H1 (cell line): Measurements from ENCODE around the gene GPR87. TPM values are rescaled to one million over a fixed set of nuclear protein-coding genes. Genes with fewer than 3 reads are reported as not detected.

Source experiments
- ATF2 ChIP-seq: IDR thresholded peaks from 2 replicates; pipeline ENCODE4 v1.6.1; 2012; ENCODE audit warnings: low read length, inconsistent platforms
- EGR1 ChIP-seq: IDR thresholded peaks from 2 replicates; pipeline ENCODE4 v1.6.1; 2011; ENCODE audit warnings: low read depth, low read length, borderline replicate concordance
- KDM5A ChIP-seq: fragments of 200-600 bp; IDR thresholded peaks from 2 replicates; pipeline ENCODE4 v1.7.1; 2012; ENCODE audit warnings: mild to moderate bottlenecking, low read length, inconsistent platforms, mixed read lengths
- POLR2AphosphoS5 ChIP-seq: IDR thresholded peaks from 2 replicates; pipeline ENCODE4 v1.6.1; 2011; ENCODE audit warnings: low read depth, low read length
- SIRT6 ChIP-seq: IDR thresholded peaks from one replicate; pipeline ENCODE4 v1.7.1; 2012; ENCODE audit warnings: low read length, inconsistent platforms
- TBP ChIP-seq: IDR thresholded peaks from 2 replicates; pipeline ENCODE4 v1.6.1; 2011; ENCODE audit warnings: low read depth, low read length, improper control_type of control experiment
- polyA plus RNA-seq, 7 experiments: library from polyadenylated mRNA; depleted of rRNA in 3 of 7; stranded (reverse) in 5 of 7; unstranded in 2 of 7; fragments of >200 nt in 5 of 7; fragments of 200-250 nt in 2 of 7; gene quantifications; 1 replicate in 5 of 7; 2 replicates in 1 of 7; 4 replicates in 1 of 7; pipeline versions ENCODE4 v1.2.1 to v1.2.3, GENCODE V29; 2011 to 2013; ENCODE audit warnings: missing spikeins in 2 of 7, mixed read lengths in 2 of 7
- total RNA-seq: library from RNA; stranded (reverse); fragmentation: NEBNext Ultra II Directional; extraction: Animal tissue kit (Norgen Biotek cat#: 25700); gene quantifications from 2 replicates; pipeline ENCODE4 v1.2.1, GENCODE V29; 2021

GPR87 gene
- total and polyA plus RNA-seq, 2 of the 8 experiments (the other 6 are each of a cell fraction or from before 2014, with no cell fraction given), result 0.05 TPM; not detected in 1

DNA sequence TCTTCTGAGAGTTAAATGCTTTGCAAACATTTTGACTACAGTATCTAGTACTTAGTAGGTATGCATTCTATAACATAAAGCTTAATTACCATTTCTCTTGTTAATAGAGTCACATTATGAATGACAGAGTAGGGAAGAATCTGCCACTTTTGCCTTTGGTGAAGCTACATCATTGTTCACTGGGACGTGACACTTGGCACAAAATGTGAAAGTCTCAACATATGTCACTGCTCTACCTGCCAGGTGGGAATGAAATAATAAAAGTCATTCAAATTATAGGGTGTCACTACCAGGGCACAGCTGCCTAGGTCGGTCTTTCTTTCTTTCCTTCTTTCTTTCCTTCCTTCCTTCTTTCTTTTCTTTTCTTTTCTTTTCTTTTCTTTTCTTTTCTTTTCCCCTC lies 17.6 kb downstream of the GPR87 start (continued):
- TF ChIP-seq POLR2AphosphoS5 (no peak), EGR1 (no peak), KDM5A (no peak), SIRT6 (no peak), ATF2 (no peak), TBP (no peak)
